Body of pancreas (tissue), 4 donors: Measurements from ENCODE around the gene BAG1.

ENCODE experiments used
- POLR2A ChIP-seq, 3 donors: fragments of 450-650 bp; IDR thresholded peaks; one replicate each; pipeline ENCODE4 v1.6.1; 2016; ENCODE audit warnings: antibody characterized with exemption in 3 of 3, mild to moderate bottlenecking in 2 of 3
- TF ChIP-seq, protein P1 (sequence below), 7 experiments: fragments of 450-650 bp in 4 of 7; fragments of 200-600 bp in 3 of 7; sonication (generic) in 3 of 7; IDR thresholded peaks; one replicate each; pipeline ENCODE4 v1.5.1; 2016 to 2019; ENCODE audit warnings: antibody characterized with exemption in 7 of 7

DNA sequence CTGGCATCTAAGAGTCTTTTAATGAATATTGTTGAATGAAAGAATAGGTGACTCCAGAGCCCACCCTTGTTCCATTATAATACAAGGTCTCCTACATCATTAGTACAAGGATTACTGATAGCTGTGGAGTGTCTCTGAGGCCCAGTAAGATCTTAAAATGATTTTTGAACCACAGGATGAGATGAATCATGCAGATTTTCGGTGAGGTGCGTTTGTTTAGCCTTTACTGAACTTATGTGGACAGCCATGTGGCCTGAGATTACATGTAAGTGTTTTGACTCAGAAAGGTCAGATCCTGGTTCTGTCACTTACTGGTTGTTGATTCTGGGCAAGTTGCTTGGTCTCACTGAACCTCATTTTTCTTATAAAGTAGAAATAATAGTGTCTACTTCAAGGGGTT is 47.4 kb upstream of the BAG1 start:
- no peak for TF ChIP-seq POLR2A (IDR thresholded peaks at IDR 0.05)
- TF ChIP-seq, protein P1, sequence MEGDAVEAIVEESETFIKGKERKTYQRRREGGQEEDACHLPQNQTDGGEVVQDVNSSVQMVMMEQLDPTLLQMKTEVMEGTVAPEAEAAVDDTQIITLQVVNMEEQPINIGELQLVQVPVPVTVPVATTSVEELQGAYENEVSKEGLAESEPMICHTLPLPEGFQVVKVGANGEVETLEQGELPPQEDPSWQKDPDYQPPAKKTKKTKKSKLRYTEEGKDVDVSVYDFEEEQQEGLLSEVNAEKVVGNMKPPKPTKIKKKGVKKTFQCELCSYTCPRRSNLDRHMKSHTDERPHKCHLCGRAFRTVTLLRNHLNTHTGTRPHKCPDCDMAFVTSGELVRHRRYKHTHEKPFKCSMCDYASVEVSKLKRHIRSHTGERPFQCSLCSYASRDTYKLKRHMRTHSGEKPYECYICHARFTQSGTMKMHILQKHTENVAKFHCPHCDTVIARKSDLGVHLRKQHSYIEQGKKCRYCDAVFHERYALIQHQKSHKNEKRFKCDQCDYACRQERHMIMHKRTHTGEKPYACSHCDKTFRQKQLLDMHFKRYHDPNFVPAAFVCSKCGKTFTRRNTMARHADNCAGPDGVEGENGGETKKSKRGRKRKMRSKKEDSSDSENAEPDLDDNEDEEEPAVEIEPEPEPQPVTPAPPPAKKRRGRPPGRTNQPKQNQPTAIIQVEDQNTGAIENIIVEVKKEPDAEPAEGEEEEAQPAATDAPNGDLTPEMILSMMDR (IDR thresholded peaks at IDR 0.05), result no peak
